Measurements from ENCODE around the gene TAOK2. TPM values are rescaled to one million over a fixed set of nuclear protein-coding genes. Genes with fewer than 3 reads are reported as not detected.

The TAOK2 gene
- total and polyA plus RNA-seq, 2 of the 4 experiments (the other 2 are of a cell fraction), result 23.0 to 31.7 TPM

- ATAC-seq (ENCODE audit: low read depth), result no peak
- Histone ChIP-seq H3K4me2 (ENCODE audit: low read depth, low read length) (no peak overlapping the region), H3K27me3 (ENCODE audit: control insufficient read depth, insufficient read depth, low read length) (no peaks in the 10 kb centered on the region), H2AK9ac (replicated peaks; ENCODE audit: low read depth, low read length, poor library complexity) (no peak overlapping the region), H3K9me3 (ENCODE audit: control insufficient read depth, insufficient read depth, low read length) (no peaks in the 10 kb centered on the region), H3K9ac (ENCODE audit: low read depth, low read length) (no peak overlapping the region), H3K79me1 (ENCODE audit: low read depth in 1 of 2, low read length in 2 of 2) (peaks cover 16 to 32% of the 10 kb centered on the region in 2 experiments; a peak in 3 of 4 replicates), H3K4me1 (ENCODE audit: control insufficient read depth, insufficient read depth, low read length) (peaks cover 3% of the 10 kb centered on the region), H2BK5ac (ENCODE audit: low read depth, low read length, poor library complexity, severe bottlenecking) (no peak overlapping the region), H3K56ac (ENCODE audit: extremely low read depth, insufficient read depth, low read length) (no peak overlapping the region), H3K14ac (replicated peaks; ENCODE audit: low read depth, low read length) (no peak overlapping the region), H3K23ac (ENCODE audit: low read depth, low read length) (no peak overlapping the region), H3K18ac (ENCODE audit: low read depth, low read length) (no peak overlapping the region), H2AK5ac (ENCODE audit: low read depth, low read length) (no peak overlapping the region), H2BK120ac (ENCODE audit: low read depth, low read length) (no peak overlapping the region), H4K5ac (ENCODE audit: low read depth, low read length) (no peak overlapping the region), H3K9me1 (ENCODE audit: insufficient read depth, low read length) (peaks cover 7% of the 10 kb centered on the region; the same call in 1 of the 2 replicates), H4K91ac (ENCODE audit: insufficient read depth, low read depth, low read length) (no peak overlapping the region), H2AFZ (replicated peaks; ENCODE audit: low read length, poor library complexity) (peak overlapping the region; percentile 13), H4K20me1 (ENCODE audit: insufficient read depth, low read length) (no peaks in the 10 kb centered on the region), H3K4me3 (ENCODE audit: insufficient read depth, low read depth, low read length) (no peak overlapping the region), H2BK20ac (ENCODE audit: low read depth, low read length) (no peak overlapping the region), H3K4ac (ENCODE audit: low read depth, low read length) (no peak overlapping the region), H4K8ac (ENCODE audit: low read depth in 2 of 2, low read length in 2 of 2) (no peak overlapping the region), H3K27ac (ENCODE audit: insufficient read depth, low read length) (no peak overlapping the region), H2BK15ac (ENCODE audit: low read depth, low read length) (no peak overlapping the region), H3K36me3 (ENCODE audit: control insufficient read depth, insufficient read depth, low read length) (peaks cover 18% of the 10 kb centered on the region)
- no peak for DNase-seq
- ChIA-PET CTCF (no interaction called here), POLR2A (ENCODE audit: unreplicated experiment) (no interaction called here)
- intact Hi-C loops (cut with micrococcal nuclease), result no loop called here
- in situ Hi-C loops (cut with MboI; ENCODE audit: low sequenced_read_pairs), result no loop called here
- WGBS, 2 experiments (ENCODE audit: extremely low coverage in 2 of 2, insufficient read length in 1 of 2), result 77% methylated on average over 8 of the region's 33 CpGs; no CpG with 5 or more reads in 1 of the 2 experiments
- no TSS peak for BruUV-seq (replicated peaks)
- TF ChIP-seq CHD1 (IDR thresholded peaks at IDR 0.05; ENCODE audit: low read depth, low read length) (no peak), POLR2A (IDR thresholded peaks at IDR 0.05; ENCODE audit: low read depth, low read length) (no peak), CEBPB (IDR thresholded peaks at IDR 0.05; ENCODE audit: low read depth, low read length) (no peak), NFE2L2 (IDR thresholded peaks at IDR 0.05; ENCODE audit: low read depth, low read length) (no peak), MAFK (IDR thresholded peaks at IDR 0.05; ENCODE audit: low read depth, low read length) (no peak), BHLHE40 (IDR thresholded peaks at IDR 0.05; ENCODE audit: low read depth, low read length) (no peak), RCOR1 (IDR thresholded peaks at IDR 0.05; ENCODE audit: insufficient replicate concordance, low read length) (no peak), ELK1 (IDR thresholded peaks at IDR 0.05; ENCODE audit: borderline replicate concordance, low read depth, low read length) (no peak), RAD21 (IDR thresholded peaks at IDR 0.05; ENCODE audit: low read length) (no peak), FOS (IDR thresholded peaks at IDR 0.05; ENCODE audit: low read depth, low read length) (no peak), USF2 (IDR thresholded peaks at IDR 0.05; ENCODE audit: low read depth, low read length) (no peak), MXI1 (IDR thresholded peaks at IDR 0.05; ENCODE audit: borderline replicate concordance, low read depth, low read length) (no peak)
- dilution Hi-C loops (cut with HindIII; ENCODE audit: low sequenced_read_pairs, unreplicated experiment), result no loop called here
Measured at GRCh38 chr16:30000735-30001631, 27.3 kb downstream of the TAOK2 start.
